Glutamatergic neuron (in vitro differentiated cells): ENCODE measurements around the gene TANGO2. TPM values are rescaled to one million over a fixed set of nuclear protein-coding genes. Genes with fewer than 3 reads are reported as not detected.

Source experiments
- DNase-seq: peaks from one replicate; pipeline ENCODE4 v3.0.0; 2022
- H3K27ac Mint-ChIP-seq: one replicate; pipeline ENCODE4 v1.8.0; 2020; ENCODE audit warnings: mild to moderate bottlenecking, mixed read lengths, inconsistent platforms; ENCODE audit not compliant: unreplicated experiment
- H3K27me3 Mint-ChIP-seq: one replicate; pipeline ENCODE4 v1.8.0; 2020; ENCODE audit warnings: mild to moderate bottlenecking, moderate library complexity, mixed read lengths, inconsistent platforms; ENCODE audit not compliant: unreplicated experiment
- H3K36me3 Mint-ChIP-seq: one replicate; pipeline ENCODE4 v1.8.0; 2020; ENCODE audit warnings: mild to moderate bottlenecking, mixed read lengths, inconsistent platforms; ENCODE audit not compliant: unreplicated experiment
- H3K4me1 Mint-ChIP-seq: one replicate; pipeline ENCODE4 v1.8.0; 2020; ENCODE audit warnings: mild to moderate bottlenecking, low read depth, mixed read lengths, inconsistent platforms; ENCODE audit not compliant: unreplicated experiment
- H3K4me3 Mint-ChIP-seq: one replicate; pipeline ENCODE4 v1.8.0; 2020; ENCODE audit warnings: mild to moderate bottlenecking, mixed read lengths, inconsistent platforms; ENCODE audit not compliant: unreplicated experiment
- H3K9me3 Mint-ChIP-seq: one replicate; pipeline ENCODE4 v1.8.0; 2020; ENCODE audit warnings: mild to moderate bottlenecking, moderate library complexity, mixed read lengths, inconsistent platforms; ENCODE audit not compliant: unreplicated experiment
- total RNA-seq: library from RNA; stranded (reverse); fragmentation: NEBNext Ultra II Directional; extraction: Animal tissue kit (Norgen Biotek cat#: 25700); gene quantifications from one replicate; pipeline ENCODE4 v1.2.1, GENCODE V29; 2021; ENCODE audit not compliant: unreplicated experiment
- TF ChIP-seq, protein P1 (sequence below): fragments of 200-600 bp; sonication (generic); IDR thresholded peaks from one replicate; pipeline ENCODE4 v1.5.0; 2021; ENCODE audit not compliant: partially characterized antibody, unreplicated experiment

TANGO2 gene
- total RNA-seq, 1 donor from 2014 or later = 31.8 TPM

DNA sequence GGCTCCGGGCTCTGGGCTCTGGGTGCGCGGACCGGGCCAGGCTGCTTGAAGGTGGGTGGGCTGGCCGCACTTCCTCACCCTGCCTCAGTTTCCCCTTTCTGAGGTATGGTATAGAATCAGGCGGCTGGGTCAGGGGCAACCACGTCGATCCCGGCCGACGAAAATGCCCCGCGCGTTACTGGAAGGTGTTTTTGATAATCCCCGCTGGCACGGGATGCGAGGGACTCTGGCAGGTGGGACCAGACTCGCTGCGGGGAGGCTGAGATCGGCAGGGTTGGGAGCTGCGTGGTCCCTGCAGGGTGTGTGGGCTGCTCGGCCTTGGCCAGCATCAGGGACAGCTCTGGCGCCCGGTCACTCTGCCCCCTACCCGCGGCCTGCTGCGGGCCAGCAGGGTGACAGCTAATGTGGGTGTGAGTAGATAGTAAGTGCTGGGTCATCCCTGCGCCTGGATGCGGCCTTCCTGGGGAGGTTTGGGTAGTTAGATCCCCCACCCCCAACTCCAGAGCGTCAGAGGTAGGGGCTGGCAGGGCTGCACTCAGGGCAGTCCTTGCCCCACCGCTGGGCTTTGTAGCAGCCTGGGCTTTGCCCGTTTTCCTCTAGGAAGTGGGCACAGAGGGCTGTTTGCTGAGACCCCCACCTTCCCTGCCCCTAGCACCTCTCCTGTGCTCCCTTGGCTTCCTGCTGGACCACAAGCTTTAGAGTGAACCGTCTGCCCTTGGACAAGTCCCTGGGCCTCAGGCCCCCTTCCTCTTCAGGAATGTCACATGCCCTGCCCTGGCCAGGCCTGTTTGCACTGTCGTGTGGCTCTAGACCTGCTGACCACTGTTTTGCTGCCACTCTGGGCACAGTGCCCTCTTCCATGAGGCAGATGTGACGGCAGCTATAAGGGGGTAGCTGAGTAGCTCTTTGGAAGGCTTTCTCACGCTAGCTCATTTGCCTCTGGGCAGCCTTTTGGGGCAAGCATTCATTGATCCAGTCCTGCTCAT, 579 bp downstream of the TANGO2 start:
- Mint-ChIP-seq H3K27ac (peak overlapping the region; percentile 55), H3K27me3 (peaks cover 10% of the 10 kb centered on the region), H3K4me1 (peaks cover 20% of the 10 kb centered on the region), H3K9me3 (peaks cover 8% of the 10 kb centered on the region), H3K4me3 (peak overlapping the region; percentile 89), H3K36me3 (no peaks in the 10 kb centered on the region)
- DNase-seq = no peak
- TF ChIP-seq, protein P1, sequence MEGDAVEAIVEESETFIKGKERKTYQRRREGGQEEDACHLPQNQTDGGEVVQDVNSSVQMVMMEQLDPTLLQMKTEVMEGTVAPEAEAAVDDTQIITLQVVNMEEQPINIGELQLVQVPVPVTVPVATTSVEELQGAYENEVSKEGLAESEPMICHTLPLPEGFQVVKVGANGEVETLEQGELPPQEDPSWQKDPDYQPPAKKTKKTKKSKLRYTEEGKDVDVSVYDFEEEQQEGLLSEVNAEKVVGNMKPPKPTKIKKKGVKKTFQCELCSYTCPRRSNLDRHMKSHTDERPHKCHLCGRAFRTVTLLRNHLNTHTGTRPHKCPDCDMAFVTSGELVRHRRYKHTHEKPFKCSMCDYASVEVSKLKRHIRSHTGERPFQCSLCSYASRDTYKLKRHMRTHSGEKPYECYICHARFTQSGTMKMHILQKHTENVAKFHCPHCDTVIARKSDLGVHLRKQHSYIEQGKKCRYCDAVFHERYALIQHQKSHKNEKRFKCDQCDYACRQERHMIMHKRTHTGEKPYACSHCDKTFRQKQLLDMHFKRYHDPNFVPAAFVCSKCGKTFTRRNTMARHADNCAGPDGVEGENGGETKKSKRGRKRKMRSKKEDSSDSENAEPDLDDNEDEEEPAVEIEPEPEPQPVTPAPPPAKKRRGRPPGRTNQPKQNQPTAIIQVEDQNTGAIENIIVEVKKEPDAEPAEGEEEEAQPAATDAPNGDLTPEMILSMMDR = no peak

DNA sequence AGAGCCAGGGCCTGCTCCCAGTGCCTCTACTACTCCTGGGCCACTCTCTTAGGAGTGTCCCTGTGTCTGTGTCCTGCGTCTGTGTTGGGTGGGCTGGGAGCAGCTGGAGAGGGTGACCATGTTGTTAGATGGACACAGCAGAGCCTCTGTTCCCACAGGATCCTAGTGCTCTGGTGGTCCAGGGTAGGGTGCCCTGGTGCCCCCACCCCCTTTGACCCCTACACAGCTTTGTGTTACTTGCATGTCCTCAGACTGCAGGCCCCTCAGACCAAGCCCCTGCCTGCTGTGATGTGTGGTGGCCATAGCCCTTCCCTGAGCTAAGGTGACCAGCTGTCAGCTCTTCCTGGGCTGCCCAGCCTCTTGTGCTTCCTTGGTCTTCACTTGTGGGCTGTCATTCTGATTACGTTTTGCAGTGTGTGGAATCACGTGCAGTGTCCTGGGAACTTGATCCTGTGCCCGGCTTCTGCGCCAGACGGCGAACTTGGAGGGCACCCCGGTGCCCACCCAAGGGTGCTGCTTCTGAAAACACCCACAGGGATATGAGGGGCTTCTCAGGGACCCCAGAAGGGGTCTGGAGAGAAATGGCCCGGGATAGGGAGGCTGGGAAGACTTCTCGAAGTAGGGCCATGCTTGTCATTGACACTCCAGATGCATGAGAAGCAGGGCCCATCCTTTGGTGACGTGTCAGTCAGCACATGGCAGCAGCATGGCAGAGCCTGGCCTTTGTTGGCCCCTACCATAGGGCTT, 1.5 kb downstream of the TANGO2 start:
- Mint-ChIP-seq H3K4me1 (peaks cover 20% of the 10 kb centered on the region), H3K36me3 (no peaks in the 10 kb centered on the region), H3K27me3 (peaks cover 11% of the 10 kb centered on the region), H3K4me3 (peak overlapping the region; percentile 89), H3K27ac (no peak overlapping the region), H3K9me3 (peaks cover 8% of the 10 kb centered on the region)
- no peak for DNase-seq
- TF ChIP-seq, protein P1 = no peak

DNA sequence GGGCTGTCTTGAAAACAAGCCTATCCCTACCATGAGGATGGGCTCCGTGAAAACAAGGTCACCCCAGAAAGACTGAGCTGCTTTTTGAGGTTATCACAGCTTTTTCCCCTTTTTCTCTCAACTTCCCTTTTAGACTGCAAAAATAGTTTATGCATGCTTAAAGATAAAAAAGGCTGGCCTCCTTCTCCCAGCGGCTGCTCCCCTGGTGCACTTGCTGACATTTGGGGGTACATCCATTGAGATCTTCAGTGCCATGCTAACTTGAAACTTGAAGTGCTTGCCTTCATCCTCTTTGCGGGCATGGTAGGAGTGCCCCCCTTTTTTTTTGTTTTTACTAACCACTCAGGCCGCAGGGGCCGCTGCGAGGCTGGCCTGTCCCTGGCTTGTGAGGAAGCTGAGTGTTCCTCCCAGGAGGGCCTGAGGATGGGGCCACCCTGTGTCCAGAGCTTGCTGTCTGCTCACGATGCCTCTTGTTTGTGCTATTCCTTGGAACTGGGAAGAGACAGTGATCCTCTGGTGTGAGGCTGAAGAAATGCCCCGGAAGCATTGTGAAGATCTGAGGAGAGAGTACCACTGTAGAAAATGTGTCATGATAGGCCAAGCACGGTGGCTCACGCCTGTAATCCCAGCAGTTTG, 2.2 kb downstream of the TANGO2 start:
- no peak for DNase-seq
- Mint-ChIP-seq H3K27me3 (peaks cover 11% of the 10 kb centered on the region), H3K27ac (peak overlapping the region; percentile 59), H3K9me3 (peaks cover 4% of the 10 kb centered on the region), H3K4me1 (peaks cover 18% of the 10 kb centered on the region), H3K36me3 (no peaks in the 10 kb centered on the region), H3K4me3 (peak overlapping the region; percentile 55)
- TF ChIP-seq, protein P1 = no peak

DNA sequence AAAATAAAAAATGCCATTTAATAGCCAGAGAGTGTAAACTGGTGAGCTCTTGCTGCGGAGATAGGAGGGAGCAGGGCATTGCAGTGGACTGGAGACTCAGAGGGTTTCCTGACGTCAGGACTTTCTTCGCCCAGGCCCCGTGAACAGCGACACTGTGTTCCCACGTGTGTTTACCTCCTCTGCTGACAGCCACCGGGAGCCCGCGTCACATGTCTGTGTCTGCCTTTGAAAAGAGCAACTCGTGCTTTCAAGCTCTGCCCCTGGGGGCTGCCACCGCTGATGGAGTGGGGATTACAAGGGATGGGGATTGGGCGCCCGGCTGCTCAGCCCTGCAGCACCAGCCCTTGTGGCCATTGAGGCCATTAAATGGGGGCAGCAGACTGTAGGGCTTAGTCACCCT, 3.3 kb downstream of the TANGO2 start:
- peak overlapping the region; percentile 20 for H3K4me3 Mint-ChIP-seq
- H3K9me3 Mint-ChIP-seq = peaks cover 5% of the 10 kb centered on the region
- peaks cover 21% of the 10 kb centered on the region for H3K4me1 Mint-ChIP-seq
- peaks cover 6% of the 10 kb centered on the region for H3K27me3 Mint-ChIP-seq
- no peak overlapping the region for H3K27ac Mint-ChIP-seq
- H3K36me3 Mint-ChIP-seq = no peaks in the 10 kb centered on the region
- TF ChIP-seq, protein P1 = no peak
- DNase-seq = peak; percentile 71
